Measurements from ENCODE around the gene SEC14L2. TPM values are rescaled to one million over a fixed set of nuclear protein-coding genes. Genes with fewer than 3 reads are reported as not detected.

Gene SEC14L2
- total and polyA plus RNA-seq, 2 of the 8 experiments (the other 6 are each of a cell fraction or from before 2014, with no cell fraction given) = 2.8 to 3.2 TPM

- no peak for TF ChIP-seq CREB1 (IDR thresholded peaks at IDR 0.05)
- TF ChIP-seq PHF8 (conservative IDR thresholded peaks at IDR 0.05; ENCODE audit: low read depth, low read length) = no peak
- TF ChIP-seq ASH2L (IDR thresholded peaks at IDR 0.05; ENCODE audit: low read length) = no peak
- no peak for TF ChIP-seq SIX5 (IDR thresholded peaks at IDR 0.05; ENCODE audit: low read depth, low read length)
- no peak for TF ChIP-seq KDM1A (IDR thresholded peaks at IDR 0.05; ENCODE audit: borderline replicate concordance, low read length)
- TF ChIP-seq EZH2 (IDR thresholded peaks at IDR 0.05; ENCODE audit: low read depth, low read length, severe bottlenecking) = no peak
- no peak for TF ChIP-seq USF2 (IDR thresholded peaks at IDR 0.05; ENCODE audit: low read length)
Observed at GRCh38 chr22:30427871-30428270, 31.1 kb downstream of the SEC14L2 start (continued).
